Measurements from ENCODE around the gene PODXL. TPM values are rescaled to one million over a fixed set of nuclear protein-coding genes. Genes with fewer than 3 reads are reported as not detected.

The PODXL gene
- polyA plus RNA-seq, 1 donor from 2014 or later, result 4.5 TPM

- H2AFZ ChIP-seq (ENCODE audit: low read depth, low read length), result no peak overlapping the region
- no peaks in the 10 kb centered on the region for H3K36me3 ChIP-seq (ENCODE audit: insufficient read depth, low read length)
- H3K27me3 ChIP-seq (ENCODE audit: insufficient read depth, low read depth, low read length), result no peaks in the 10 kb centered on the region
- H3K9me2 ChIP-seq (ENCODE audit: insufficient read depth, low read length), result no peaks in the 10 kb centered on the region
- H3K4me3 ChIP-seq (ENCODE audit: low read length), result no peak overlapping the region
- TF ChIP-seq CTCF (IDR thresholded peaks at IDR 0.05; ENCODE audit: poor library complexity, severe bottlenecking) (no peak), EZH2 (IDR thresholded peaks at IDR 0.05; ENCODE audit: borderline replicate concordance, insufficient read depth, low read length, poor library complexity, severe bottlenecking) (no peak), REST (IDR thresholded peaks at IDR 0.05; ENCODE audit: borderline replicate concordance) (no peak), POLR2AphosphoS5 (IDR thresholded peaks at IDR 0.05) (no peak), TAF1 (IDR thresholded peaks at IDR 0.05; ENCODE audit: low read depth) (no peak), EP300 (conservative IDR thresholded peaks at IDR 0.05; ENCODE audit: poor library complexity, severe bottlenecking) (no peak), MXI1 (conservative IDR thresholded peaks at IDR 0.05; ENCODE audit: poor library complexity, severe bottlenecking) (no peak), RAD21 (conservative IDR thresholded peaks at IDR 0.05) (no peak), SMC3 (conservative IDR thresholded peaks at IDR 0.05; ENCODE audit: poor library complexity) (no peak)
- no peaks in the 10 kb centered on the region for H3K79me2 ChIP-seq (replicated peaks; ENCODE audit: insufficient read depth, low read length)
- no peaks in the 10 kb centered on the region for H3F3A ChIP-seq (ENCODE audit: insufficient read depth, low read length, poor library complexity, severe bottlenecking)
- no peaks in the 10 kb centered on the region for H4K20me1 ChIP-seq (ENCODE audit: insufficient read depth)
- H3K27ac ChIP-seq (ENCODE audit: low read length), result no peak overlapping the region
- no peak overlapping the region for H3K4me2 ChIP-seq (ENCODE audit: low read length)
- no peaks in the 10 kb centered on the region for H3K9me3 ChIP-seq (ENCODE audit: low read length)
- H3K9ac ChIP-seq (ENCODE audit: low read length), result no peak overlapping the region
Observed at GRCh38 chr7:131511774-131512535, 44.5 kb downstream of the PODXL start.

- TF ChIP-seq SMC3 (conservative IDR thresholded peaks at IDR 0.05; ENCODE audit: poor library complexity) (no peak), MXI1 (conservative IDR thresholded peaks at IDR 0.05; ENCODE audit: poor library complexity, severe bottlenecking) (no peak), REST (IDR thresholded peaks at IDR 0.05; ENCODE audit: borderline replicate concordance) (no peak), TAF1 (IDR thresholded peaks at IDR 0.05; ENCODE audit: low read depth) (no peak), CTCF (IDR thresholded peaks at IDR 0.05; ENCODE audit: poor library complexity, severe bottlenecking) (no peak), POLR2AphosphoS5 (IDR thresholded peaks at IDR 0.05) (no peak), EZH2 (IDR thresholded peaks at IDR 0.05; ENCODE audit: borderline replicate concordance, insufficient read depth, low read length, poor library complexity, severe bottlenecking) (no peak), EP300 (conservative IDR thresholded peaks at IDR 0.05; ENCODE audit: poor library complexity, severe bottlenecking) (no peak), RAD21 (conservative IDR thresholded peaks at IDR 0.05) (no peak)
- Histone ChIP-seq H4K20me1 (ENCODE audit: insufficient read depth) (no peaks in the 10 kb centered on the region), H3K36me3 (ENCODE audit: insufficient read depth, low read length) (no peaks in the 10 kb centered on the region), H3K27ac (ENCODE audit: low read length) (no peak overlapping the region), H3K4me3 (ENCODE audit: low read length) (no peak overlapping the region), H3K4me2 (ENCODE audit: low read length) (no peak overlapping the region), H3K9me3 (ENCODE audit: low read length) (no peaks in the 10 kb centered on the region), H3K27me3 (ENCODE audit: insufficient read depth, low read depth, low read length) (no peaks in the 10 kb centered on the region), H3K9me2 (ENCODE audit: insufficient read depth, low read length) (no peaks in the 10 kb centered on the region), H3K9ac (ENCODE audit: low read length) (no peak overlapping the region), H3K79me2 (replicated peaks; ENCODE audit: insufficient read depth, low read length) (no peaks in the 10 kb centered on the region), H2AFZ (ENCODE audit: low read depth, low read length) (no peak overlapping the region), H3F3A (ENCODE audit: insufficient read depth, low read length, poor library complexity, severe bottlenecking) (no peaks in the 10 kb centered on the region)
Observed at GRCh38 chr7:131511071-131511470, 45.4 kb downstream of the PODXL start.

Measured in neural cell (in vitro differentiated cells).